Measurements from ENCODE around the gene KLF5.
A peak's percentile ranks its signal among the peaks of the same experiment; 100 is the strongest.
"Not testable (repeated sequence)": the region's sequence is repeated elsewhere in the genome, so short reads cannot be mapped to it uniquely, and the experiment has no call there.

Gene KLF5

DNA sequence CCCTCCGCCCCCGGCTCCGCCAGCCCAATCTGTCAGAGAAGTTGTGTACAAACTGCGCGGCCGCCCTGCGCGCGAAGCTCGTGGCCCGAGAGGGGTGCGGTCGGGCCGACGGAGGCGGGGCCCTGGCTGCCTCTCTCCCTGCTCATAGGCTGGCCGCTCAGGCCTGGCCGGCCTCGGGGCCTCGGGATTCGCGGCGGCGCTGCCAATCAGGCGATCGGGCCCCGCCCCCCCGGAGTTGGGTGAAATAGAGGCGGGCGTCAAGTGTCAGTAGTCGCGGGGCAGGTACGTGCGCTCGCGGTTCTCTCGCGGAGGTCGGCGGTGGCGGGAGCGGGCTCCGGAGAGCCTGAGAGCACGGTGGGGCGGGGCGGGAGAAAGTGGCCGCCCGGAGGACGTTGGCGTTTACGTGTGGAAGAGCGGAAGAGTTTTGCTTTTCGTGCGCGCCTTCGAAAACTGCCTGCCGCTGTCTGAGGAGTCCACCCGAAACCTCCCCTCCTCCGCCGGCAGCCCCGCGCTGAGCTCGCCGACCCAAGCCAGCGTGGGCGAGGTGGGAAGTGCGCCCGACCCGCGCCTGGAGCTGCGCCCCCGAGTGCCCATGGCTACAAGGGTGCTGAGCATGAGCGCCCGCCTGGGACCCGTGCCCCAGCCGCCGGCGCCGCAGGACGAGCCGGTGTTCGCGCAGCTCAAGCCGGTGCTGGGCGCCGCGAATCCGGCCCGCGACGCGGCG, at the start of gene KLF5:
Gene KLF5, plus strand, starts transcription at position 270 of the 724 bp plus-strand sequence. Its CDS starts 323 bp downstream, at position 593.
- peak; percentile 94 to 97 for DNase-seq (ENCODE audit: low read depth in 2 of 2)

DNA sequence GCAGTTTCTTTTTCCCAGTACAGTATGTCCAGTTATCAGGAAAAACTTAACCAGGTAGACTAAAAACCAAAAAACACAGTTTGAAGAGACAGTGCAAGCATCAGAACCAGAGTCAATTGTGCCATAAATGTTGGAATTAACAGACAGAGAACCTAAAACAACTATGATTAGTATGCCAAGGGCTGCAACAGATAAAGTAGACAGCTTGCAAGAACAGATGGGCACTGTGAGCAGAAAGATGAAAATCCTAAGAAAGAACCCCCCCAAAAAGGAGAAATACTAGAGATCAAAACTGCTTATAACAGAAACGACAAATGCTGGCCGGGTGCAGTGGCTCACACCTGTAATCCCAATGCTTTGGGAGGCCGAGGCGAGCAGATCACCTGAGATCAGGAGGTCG, 47.1 kb upstream of the KLF5 start:
- DNase-seq (ENCODE audit: low read depth in 2 of 2): no peak

DNA sequence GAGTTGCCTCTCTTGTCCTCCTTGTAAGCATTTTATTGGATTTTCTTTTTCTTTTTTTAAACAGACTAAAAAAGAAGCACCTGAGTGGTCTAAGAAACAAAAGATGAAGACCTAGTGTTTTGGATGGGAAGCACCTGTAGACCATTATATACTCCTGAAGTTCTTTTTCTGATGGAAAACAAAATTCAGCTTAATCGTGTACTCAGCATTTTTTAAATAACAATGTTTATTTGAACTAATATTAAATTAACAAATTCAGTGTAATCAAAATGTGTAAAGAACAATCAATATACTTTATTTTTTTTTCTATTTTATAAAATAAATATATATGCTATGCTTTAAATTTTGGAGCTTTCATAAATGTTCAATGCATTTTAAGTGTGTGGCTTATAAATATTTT, 43.0 kb upstream of the KLF5 start:
- no peak for DNase-seq (ENCODE audit: low read depth in 2 of 2)

DNA sequence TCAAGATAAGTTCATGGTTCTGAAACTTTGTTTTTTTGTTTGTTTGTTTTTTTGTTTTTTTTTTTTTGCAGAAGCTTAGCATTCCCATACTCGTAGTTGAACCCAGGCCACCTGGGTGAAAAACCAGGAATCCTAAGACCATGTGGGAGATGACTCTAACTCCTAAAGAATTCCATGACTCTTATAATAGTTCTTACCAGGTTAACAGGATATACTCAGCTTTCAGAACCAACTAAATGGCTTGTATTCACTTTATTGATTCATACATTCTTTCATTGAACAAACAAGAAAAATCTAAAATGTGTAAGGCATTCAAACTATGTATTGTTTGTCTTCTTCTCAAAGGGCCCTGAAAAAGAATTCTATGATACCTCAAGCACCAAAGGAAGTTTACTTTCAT, 40.5 kb upstream of the KLF5 start:
- no peak for DNase-seq (ENCODE audit: low read depth in 2 of 2)

DNA sequence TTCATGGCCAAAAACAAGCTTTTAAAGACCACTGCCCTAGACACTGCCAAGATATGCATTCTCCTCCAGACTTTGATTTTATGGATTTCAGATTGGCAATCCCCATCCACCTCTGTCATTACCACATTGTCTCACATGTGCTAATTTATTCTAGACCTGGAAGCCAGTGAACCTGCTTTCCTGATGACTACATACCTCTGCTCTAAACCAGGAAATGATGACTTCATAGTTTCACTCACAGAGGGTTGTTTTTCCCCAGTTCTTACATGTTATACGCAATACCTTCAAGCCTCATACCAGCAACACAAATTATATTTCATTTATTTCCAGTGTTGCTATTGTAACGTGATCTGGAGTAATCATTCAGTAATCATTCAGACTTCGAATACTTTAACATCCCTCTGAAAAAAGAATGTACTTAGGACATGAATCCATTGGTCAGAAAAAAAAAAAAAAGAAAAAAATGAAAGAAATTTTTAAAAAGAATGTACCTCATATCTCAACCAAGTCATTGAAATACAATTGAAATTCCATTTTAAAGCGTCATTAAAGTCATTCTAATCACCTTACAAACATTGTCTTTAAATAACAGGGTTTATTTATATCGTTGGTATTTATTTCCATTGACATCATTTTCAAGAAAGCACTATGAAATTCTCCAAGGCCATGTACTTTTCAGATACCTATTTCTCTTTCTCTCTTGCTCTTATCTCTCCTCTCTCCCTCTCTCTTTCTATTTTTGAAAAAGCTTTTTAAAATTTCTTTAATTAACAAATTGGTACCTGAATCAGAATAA, 33.4 kb upstream of the KLF5 start:
- DNase-seq (ENCODE audit: low read depth in 2 of 2): no peak

DNA sequence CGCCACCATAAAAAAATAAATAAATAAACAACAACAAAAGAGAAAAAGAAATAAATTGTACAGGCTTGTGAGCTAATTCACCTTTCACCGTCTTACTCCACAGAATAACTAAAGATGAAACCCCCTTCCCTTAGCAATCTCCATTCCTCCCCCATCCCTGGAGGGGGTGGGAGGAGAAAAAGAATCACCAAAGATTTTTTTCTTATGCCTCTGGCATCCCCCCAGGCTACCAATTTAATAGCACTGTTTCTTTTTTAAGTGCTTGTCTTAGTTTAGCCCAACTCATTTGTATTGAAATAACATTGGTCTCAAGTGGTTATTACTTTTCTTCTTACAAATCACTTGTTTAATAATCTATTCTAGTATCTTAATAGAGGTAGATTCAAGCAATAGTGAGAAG, 23.9 kb upstream of the KLF5 start:
- no peak for DNase-seq (ENCODE audit: low read depth in 2 of 2)

DNA sequence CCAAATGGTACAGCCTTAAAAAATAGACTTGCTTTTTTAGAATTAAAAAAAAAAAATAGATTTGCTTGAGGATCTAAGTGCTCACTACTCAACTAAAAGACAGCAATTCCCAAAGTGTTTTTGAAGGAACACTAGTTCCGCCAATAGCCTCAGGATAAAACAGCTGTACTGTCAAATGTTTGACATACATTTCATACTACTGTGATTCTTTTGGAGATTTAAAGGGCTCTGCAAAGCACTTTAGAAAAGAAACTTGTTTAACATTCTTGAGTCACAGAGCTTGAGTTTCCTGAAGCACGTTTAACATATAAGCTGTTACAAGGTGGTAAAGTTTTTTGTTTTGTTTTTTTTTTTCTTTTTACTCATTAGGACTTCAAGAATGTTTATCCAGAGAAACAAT, 23.1 kb upstream of the KLF5 start:
- no peak for DNase-seq (ENCODE audit: low read depth in 2 of 2)

DNA sequence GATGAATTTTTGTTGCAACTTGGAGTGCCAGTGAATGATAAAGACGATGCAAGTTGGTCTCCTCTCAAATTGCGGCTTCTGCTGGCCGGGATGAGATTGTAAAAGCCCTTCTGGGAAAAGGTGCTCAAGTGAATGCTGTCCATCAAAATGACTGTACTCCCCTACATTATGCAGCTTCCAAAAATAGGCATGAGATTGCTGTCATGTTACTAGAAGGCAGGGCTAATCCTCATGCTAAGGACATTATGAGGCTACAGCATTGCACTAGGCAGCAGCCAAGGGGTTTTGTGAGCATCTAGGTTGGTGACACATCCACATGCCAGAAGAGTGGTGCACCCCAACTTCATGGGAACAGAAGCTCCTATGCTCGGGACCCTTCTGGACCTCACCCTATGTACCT, 22.2 kb upstream of the KLF5 start:
- no peak for DNase-seq (ENCODE audit: low read depth in 2 of 2)

DNA sequence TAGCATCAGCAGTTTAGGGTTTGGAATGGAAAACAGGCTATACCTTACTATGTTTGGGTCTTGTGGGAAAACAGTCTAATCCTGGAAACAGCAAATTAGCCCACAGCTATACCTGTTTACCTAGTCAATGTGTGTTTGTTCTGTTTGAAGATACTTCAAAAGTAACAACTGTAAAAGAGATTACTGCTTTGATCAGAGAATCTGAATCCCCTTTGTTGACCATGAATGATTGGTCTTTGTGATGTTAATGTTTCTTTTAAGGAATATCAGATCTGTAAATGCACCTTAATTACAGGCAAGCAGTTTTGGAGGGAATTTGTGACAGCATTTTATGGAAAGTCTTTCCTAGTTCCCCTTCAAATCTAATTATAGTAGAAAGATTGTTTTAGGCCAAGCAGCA, 20.7 kb upstream of the KLF5 start:
- no peak for DNase-seq (ENCODE audit: low read depth in 2 of 2)

DNA sequence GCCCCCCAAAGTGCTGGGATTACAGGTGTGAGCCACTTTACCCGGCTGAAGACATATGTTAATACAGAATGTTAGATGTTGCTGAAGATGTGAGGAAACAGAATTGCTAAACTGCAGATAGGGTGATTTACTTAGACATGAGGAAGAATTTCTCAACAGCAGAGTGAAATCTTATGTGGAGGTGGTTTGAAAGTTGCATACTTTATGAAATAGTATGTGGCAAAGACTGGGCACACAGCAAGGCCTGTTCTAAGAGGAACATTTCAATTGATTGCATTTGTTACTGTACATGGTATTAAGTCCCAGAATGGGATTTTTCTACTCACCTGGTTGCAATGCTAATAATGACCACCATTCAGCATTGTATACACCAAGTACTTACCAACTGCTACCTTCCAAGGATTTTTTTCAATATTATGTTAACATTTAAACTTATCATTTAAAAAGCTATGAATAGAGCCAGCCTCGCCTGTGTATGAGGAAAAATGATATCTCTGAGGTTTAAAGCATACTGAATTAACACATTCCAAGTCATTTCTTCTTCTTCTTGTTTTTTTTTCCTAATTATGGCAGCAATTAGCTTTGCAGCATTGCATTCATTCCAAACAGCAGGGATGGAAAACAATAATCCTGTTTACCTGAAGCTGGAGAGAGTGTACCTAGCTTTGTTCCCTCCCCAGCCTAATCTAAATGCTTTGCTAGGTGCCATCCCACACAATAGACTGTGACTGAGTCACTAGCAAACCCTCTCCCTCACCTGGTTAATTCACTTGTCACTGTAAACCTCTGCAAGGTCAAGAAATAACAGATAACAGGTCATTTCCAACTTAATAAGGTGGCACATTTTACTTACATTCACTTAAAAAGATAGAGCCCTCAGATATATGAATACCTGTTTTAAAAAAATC, 19.4 kb upstream of the KLF5 start:
- no peak for DNase-seq (ENCODE audit: low read depth in 2 of 2)

DNA sequence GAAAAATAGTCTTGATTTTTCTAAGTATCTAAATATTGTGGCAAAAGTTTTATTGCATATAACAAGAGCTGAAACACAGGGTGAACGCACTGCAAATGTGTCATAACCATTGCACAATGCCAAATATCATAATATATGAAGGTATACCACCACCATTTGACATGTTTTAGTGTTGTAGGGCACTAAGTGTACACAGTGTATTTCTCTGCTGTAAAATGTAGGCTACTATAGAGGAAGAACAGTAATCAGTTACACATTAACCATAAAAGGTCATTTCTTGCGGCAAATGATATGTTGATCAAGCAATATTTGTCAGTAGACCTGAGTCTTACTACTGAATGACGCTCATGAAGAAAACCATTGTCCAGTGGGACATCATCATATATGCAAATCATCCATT, 18.3 kb upstream of the KLF5 start:
- no peak for DNase-seq (ENCODE audit: low read depth in 2 of 2)

DNA sequence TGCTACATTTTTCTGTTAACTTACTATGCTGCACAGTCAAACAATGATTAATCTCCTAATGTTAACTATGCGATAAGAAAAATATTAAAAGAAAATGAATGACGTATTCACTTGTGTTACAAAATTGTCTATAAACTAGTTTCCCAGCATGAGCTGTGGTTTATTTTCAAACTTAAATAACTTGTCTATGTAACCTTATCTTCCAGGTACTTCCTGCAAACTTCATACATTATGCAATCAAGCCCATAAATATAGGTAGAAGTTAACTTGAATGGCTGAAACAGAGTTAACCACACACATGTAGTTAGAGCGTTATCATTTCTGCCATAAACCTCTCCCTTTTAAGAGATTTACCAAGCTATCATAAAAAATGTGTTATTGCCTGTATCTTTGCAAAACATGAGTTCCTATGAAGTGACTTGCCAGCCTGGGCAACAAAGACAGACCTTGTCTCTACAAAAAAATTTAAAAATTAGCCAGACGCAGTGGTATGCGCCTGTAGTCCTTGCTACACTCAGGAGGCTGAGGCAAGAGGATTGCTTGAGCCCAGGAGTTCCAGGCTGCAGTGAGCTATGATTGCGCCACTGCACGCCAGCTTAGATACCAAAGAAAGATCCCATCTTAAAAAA, 17.7 kb upstream of the KLF5 start:
- DNase-seq (ENCODE audit: low read depth in 2 of 2): no peak

DNA sequence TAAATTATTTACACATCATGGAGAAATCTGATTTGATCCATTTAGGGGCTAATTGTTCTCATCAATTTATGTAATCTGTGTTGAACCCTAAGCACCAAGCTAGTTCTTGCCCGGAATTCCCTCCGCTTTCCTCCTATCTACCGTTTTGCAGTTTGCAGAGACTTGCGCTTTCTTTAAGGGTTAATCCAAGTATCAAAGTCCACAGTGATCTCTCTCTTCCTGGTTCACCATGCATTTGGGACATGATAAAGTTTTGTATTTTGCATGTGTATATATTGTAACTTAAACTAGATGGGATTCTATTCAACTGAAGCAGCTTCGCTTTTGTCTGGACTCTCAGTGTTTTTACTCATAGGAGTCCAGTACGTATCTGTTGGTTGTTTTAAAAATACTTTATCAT, 13.8 kb upstream of the KLF5 start:
- DNase-seq (ENCODE audit: low read depth in 2 of 2): no peak

DNA sequence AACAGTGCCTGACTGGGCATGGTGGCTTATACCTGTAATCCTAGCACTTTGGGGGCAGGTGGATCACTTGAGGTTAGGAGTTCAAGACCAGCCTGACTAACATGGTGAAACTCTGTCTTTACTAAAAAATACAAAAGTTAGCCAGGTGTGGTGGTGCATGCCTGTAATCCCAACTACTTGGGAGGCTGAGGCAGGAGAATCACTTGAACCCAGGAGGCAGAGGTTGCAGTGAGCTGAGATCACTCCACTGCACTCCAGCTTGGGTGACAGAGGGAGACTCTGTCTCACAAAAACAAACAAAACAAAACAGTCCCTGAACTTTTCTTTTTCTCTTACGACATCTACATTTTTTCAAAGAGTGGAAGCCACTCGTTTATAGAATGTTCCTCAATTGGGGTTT, 10.2 kb upstream of the KLF5 start:
- DNase-seq (ENCODE audit: low read depth in 2 of 2): not testable (repeated sequence)

DNA sequence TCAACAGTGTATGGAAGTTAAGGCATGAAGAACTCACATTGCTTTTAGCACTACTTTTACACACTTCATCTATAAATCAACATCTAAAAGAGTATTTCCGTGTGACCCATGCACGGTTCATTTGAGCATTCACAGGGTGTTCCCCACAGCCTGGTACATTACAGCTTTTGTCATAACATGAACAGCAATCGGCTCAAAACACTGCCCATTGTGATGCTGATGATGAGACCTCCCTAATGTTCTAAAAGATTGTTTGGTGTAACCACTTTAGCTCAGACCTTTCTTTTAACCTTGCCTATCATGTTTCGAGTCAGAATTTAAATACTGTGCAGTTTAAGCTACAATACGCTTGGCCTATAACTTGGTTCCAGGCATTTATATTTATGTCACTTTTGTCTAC, 4.1 kb upstream of the KLF5 start:
- DNase-seq (ENCODE audit: low read depth in 2 of 2): no peak

DNA sequence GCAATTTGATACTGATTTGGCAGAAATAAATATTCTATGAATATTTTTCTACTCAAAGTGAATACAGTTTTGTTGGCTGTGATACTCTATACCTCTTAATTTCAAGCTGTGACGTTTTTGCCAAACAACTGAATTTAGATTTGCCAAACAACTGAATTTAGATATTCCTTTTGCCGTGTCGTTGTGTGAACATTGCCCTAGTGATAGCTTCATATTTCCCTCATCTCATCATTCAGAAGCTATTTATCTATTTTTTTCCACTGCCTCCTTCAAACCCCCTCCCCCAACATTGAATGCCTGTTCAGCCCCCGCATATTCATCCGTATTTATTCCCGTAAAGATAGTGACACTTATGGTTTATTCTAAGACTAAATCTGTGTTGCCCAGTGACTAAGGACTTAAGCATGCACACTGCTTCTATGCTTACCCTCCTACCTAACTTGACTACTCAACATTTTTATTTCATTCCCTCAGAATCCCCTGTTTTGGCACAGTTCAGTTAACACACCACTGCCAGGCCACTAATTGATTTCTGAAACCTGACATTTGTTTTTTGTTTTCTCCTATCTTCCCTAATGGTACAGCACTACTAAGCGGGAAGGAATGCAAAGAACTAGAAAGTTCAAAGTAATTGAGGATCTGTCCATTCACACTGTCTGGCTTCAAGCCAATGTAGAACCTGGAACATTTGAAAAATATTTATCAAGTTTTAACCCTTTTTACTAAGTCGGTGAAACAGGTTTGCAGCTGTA, 2.8 kb upstream of the KLF5 start:
- DNase-seq (ENCODE audit: low read depth in 2 of 2): no peak

DNA sequence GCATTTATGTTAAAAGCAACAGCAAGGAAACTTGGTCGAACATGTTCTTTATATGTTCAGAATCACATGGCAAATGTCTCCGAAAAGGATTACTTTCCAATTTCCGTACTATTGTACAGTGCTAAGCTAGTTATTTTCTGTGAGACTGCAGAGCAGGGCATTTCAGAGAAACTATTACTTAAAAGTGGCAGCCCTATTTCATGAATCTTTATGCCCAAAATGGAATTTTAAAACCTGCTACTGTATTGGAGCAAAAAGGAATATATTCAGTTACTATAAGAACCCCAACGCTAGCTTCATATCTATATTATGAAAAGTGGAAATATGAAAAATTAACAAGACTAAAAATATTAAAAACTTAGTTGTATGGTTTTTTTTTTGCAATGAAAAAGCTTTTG, 2.2 kb upstream of the KLF5 start:
- no peak for DNase-seq (ENCODE audit: low read depth in 2 of 2)

DNA sequence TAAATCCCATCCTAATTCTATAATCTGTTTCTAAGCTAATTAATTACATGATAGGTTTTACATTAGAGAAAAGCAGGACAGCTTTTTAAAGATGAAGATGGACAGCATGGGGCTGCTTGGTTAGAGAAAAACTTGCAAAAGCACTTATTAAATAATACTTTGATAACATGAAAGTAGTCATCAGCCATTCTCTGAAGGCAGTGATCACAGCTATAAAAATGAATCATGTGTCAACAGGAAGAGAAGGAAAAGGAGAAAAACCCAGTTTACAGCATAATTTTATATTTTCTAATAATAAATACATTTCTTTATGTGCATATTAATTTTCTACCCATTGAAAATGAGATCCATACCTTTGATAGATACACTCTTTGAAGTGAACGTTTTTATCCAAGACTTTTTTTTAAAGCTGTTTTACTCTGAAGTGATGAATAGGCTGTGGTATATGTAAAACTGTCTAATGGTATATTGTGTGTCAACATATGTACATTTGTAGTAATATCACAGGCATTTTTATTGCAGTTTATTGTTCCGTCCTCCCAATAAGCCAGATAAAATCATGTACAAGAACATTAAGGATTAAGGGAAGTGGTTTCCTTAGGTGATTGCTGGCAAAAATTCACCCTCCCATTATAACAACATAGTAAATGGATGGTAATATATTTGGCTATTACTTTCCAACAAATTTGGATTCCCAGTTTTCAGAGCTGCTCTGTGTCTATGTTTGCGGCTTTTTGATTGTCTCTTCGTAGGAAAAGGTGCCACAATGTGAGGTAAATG, 1.3 kb upstream of the KLF5 start:
- DNase-seq (ENCODE audit: low read depth in 2 of 2): no peak

DNA sequence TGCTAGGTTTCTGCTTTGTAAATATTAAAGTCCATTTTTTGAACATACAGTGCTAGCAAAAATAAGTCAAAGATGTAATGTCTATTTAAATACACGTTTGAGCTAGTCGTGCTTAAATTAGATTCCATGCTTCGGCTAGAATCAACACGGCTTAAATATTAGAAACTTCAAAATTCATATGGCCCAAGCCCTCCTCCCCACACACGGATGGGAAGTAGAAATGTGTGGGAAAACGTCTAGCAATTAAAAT, 816 bp upstream of the KLF5 start:
- no peak for DNase-seq (ENCODE audit: low read depth in 2 of 2)

DNA sequence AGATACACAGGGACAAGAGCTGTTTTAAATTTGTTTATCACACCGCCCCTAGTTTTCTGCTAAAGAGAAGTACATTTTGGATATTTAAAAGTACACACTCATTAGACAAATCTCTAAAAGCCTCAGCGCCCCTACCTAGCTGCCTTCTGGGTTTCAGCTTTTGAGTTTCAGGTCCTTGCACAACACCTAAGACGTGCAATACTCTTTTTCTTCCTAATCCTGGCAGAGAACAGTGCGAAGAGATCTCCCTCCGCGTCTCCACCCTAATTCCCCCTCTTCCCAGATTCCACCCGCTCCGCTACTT, 421 bp upstream of the KLF5 start:
- DNase-seq (ENCODE audit: low read depth in 2 of 2): no peak

Measured in stimulated activated CD4-positive, alpha-beta T cell treated with anti-CD3 and anti-CD28 coated beads, Interleukin-4, amount 100 ng/mL, for 48 hours (primary cell).